ENCODE measurements around the gene BDH1. TPM values are rescaled to one million over a fixed set of nuclear protein-coding genes. Genes with fewer than 3 reads are reported as not detected.
A peak's percentile ranks its signal among the peaks of the same experiment; 100 is the strongest.

The BDH1 gene
- total and polyA plus RNA-seq, 2 of the 13 experiments (the other 11 are each of a cell fraction or from before 2014, with no cell fraction given), result 21.2 to 71.9 TPM

DNA sequence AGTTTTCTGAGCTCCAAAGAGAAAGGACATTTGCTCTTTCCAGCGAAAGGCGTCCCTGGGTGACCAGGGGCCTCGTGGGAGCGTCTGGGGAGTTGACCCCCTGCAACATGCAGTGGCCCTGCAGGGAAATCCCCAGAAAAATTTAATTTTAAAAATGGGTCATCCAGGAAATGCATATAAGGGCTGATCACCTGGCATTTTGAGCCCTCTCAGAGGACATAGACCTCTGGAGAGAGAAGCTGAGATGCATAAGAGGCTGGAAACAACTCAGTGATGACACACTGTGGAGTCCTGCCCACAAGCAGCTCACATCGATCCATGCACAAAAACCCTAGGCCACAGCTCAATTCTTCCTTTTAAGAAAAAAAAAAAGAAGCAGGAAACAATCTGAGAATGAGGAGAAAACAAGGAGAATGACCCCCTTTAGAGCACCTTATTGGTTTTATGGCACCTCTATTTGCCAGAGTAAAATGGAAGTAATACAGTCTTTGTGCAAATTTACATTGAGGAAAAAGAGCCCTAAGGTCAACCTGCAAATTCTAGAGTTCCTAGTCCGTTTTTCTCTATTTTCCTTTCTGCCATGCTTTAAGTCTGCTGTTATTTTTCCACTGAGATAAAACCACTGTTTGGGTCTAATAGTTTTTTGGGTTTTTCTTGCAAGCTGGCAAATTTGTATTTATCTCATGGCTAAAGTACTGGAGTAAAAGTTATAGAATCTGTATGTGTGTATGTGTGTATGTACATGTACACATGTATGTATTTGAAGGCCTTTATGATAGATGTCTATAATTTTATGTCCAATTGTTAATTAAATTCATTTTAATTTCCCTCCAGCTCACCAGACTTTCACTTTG is 6.9 kb upstream of the BDH1 start (continued):
- 0 out of 2 replicates have a peak, but pooled peaks have one; percentile 26 for TF ChIP-seq PAXIP1 (CRISPR knock-in tag; conservative IDR thresholded peaks at IDR 0.05)
- TF ChIP-seq MYC (CRISPR knock-in tag; IDR thresholded peaks at IDR 0.05; ENCODE audit: borderline replicate concordance), result no peak
- TF ChIP-seq BCL6 (CRISPR knock-in tag; IDR thresholded peaks at IDR 0.05), result 0 out of 2 replicates have a peak, but pooled peaks have one; percentile 30
- no peak for TF ChIP-seq CCDC6 (CRISPR knock-in tag; IDR thresholded peaks at IDR 0.05)
- 0 out of 2 replicates have a peak, but pooled peaks have one; percentile 48 for TF ChIP-seq ARID5B (CRISPR knock-in tag; IDR thresholded peaks at IDR 0.05)
- TF ChIP-seq NFKBIZ (CRISPR knock-in tag; IDR thresholded peaks at IDR 0.05), result no peak
- TF ChIP-seq ZBTB2 (CRISPR knock-in tag; IDR thresholded peaks at IDR 0.05; ENCODE audit: low read depth), result no peak
- no peak for TF ChIP-seq ZNF24 (IDR thresholded peaks at IDR 0.05)
- 0 out of 4 replicates have a peak, but pooled peaks of 1 of the 2 experiments have one; percentile 23 for TF ChIP-seq EP300 (IDR thresholded peaks at IDR 0.05; ENCODE audit: low read depth in 2 of 2, low read length in 2 of 2)
- TF ChIP-seq EP300 (CRISPR knock-in tag; IDR thresholded peaks at IDR 0.05; ENCODE audit: borderline replicate concordance), result no peak
- no peak for TF ChIP-seq SOX6 (IDR thresholded peaks at IDR 0.05)
- 0 out of 2 replicates have a peak, but pooled peaks have one; percentile 11 for TF ChIP-seq SOX6 (CRISPR knock-in tag; IDR thresholded peaks at IDR 0.05)
- TF ChIP-seq CEBPZ (IDR thresholded peaks at IDR 0.05; ENCODE audit: low read length), result no peak
- peak; percentile 69 for TF ChIP-seq NR2F6 (IDR thresholded peaks at IDR 0.05)
- TF ChIP-seq NR2F6 (CRISPR knock-in tag; IDR thresholded peaks at IDR 0.05), result peak; percentile 41; the same call in 1 of the 2 replicates
- TF ChIP-seq ZNF460 (CRISPR knock-in tag; IDR thresholded peaks at IDR 0.05; ENCODE audit: borderline replicate concordance), result no peak
- TF ChIP-seq HHEX (CRISPR knock-in tag; IDR thresholded peaks at IDR 0.05), result peak; percentile 63
- no peak for TF ChIP-seq PAF1 (CRISPR knock-in tag; IDR thresholded peaks at IDR 0.05)
